Measurements from ENCODE around the gene C8G.

Gene C8G

DNA sequence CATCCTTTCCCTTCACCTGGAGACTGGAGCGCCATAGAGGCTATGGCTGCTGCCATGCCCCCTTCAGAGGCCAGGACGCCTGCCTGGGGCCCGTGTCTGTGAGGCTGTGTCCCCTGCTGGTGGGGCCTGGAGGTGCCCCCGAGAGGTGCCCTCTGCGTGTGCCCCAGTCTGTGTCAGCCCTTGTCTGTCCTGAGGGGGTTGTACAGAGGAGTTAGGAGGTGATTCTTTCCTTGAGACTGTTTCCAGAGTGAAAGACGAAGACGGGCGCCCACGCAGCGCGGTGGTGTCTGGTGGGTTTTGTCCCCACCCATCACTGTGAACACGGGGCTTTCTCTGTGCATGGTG is 34.2 kb upstream of the C8G start:
- no peak overlapping the region for H3K4me3 ChIP-seq (replicated peaks; ENCODE audit: low read depth, low read length)
- TF ChIP-seq, protein P1, sequence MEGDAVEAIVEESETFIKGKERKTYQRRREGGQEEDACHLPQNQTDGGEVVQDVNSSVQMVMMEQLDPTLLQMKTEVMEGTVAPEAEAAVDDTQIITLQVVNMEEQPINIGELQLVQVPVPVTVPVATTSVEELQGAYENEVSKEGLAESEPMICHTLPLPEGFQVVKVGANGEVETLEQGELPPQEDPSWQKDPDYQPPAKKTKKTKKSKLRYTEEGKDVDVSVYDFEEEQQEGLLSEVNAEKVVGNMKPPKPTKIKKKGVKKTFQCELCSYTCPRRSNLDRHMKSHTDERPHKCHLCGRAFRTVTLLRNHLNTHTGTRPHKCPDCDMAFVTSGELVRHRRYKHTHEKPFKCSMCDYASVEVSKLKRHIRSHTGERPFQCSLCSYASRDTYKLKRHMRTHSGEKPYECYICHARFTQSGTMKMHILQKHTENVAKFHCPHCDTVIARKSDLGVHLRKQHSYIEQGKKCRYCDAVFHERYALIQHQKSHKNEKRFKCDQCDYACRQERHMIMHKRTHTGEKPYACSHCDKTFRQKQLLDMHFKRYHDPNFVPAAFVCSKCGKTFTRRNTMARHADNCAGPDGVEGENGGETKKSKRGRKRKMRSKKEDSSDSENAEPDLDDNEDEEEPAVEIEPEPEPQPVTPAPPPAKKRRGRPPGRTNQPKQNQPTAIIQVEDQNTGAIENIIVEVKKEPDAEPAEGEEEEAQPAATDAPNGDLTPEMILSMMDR (IDR thresholded peaks at IDR 0.05; ENCODE audit: low read depth, low read length, missing control alignments): no peak
- no peak for DNase-seq (ENCODE audit: extremely low read depth, low read depth)

DNA sequence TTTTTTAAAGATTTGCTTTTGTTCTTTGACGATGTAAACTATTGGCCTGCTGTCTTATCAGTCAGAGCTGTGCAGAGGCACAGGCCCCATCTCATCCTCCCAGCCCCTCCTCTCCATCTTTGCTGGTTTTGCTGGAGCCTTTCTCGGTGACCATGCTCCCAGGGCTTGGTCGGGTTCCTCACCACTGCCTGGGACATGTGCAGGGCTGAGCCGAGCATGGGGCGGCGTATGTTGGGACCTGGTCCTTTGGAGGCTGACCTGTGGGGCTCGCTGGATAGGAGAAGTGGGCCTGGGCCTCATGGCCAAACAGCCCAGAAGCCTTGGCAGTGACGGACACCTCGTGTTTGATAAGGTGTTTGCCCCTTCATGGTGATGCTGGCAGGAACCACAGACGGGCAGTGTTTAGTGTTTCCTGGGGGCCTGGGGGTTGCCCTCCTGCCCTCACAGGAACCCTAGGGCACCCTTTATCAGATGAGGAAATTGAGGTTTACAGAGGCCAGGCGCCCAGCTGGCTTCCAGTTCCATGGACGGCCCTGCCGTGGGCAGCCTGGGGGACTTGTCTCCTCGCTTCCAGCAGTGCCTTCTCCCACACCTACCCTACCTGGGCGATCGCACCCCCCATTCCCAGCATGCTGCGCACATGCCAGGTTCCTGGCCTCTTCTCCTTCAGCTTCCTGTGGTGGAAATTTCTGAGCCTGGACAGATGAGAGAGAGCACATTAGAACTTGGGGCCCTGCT is 31.2 kb upstream of the C8G start:
- H3K4me3 ChIP-seq (replicated peaks; ENCODE audit: low read depth, low read length): no peak overlapping the region
- DNase-seq (ENCODE audit: extremely low read depth, low read depth): no peak
- TF ChIP-seq, protein P1 (IDR thresholded peaks at IDR 0.05; ENCODE audit: low read depth, low read length, missing control alignments): no peak

DNA sequence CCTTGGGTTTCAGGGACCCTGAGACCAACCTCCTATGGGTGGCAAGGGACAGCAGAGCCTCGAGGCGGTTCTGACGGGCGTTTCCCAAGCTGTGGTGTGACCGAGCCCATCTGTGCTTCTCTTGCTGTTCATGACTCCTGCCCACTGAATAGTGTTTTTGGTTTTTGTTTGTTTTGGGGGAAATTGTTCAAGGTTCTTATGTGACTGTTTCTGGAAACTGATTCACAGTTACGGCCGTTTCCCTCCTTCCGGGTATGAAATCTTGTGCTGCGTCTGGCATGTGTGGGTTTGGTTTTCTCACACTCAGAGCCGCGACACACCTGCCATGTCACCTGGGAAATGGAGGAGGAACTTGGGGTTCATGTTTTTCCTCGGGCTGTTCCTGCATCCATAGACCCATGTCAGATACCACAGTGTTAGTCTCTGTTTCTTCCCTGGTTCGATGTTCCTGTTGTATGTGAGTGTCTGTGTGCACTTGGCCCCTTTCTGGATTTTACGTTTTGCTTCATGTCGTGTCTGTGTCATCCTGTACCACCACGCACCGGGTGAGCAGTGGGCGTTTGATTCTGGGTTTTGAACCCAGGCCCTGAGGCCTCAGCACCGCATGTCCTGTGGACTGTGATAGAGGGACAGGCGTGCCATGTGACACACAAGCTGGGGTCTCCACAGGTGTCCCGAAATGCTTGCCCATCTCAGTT is 29.3 kb upstream of the C8G start:
- H3K4me3 ChIP-seq (replicated peaks; ENCODE audit: low read depth, low read length): no peak overlapping the region
- TF ChIP-seq, protein P1 (IDR thresholded peaks at IDR 0.05; ENCODE audit: low read depth, low read length, missing control alignments): no peak
- DNase-seq (ENCODE audit: extremely low read depth, low read depth): no peak

DNA sequence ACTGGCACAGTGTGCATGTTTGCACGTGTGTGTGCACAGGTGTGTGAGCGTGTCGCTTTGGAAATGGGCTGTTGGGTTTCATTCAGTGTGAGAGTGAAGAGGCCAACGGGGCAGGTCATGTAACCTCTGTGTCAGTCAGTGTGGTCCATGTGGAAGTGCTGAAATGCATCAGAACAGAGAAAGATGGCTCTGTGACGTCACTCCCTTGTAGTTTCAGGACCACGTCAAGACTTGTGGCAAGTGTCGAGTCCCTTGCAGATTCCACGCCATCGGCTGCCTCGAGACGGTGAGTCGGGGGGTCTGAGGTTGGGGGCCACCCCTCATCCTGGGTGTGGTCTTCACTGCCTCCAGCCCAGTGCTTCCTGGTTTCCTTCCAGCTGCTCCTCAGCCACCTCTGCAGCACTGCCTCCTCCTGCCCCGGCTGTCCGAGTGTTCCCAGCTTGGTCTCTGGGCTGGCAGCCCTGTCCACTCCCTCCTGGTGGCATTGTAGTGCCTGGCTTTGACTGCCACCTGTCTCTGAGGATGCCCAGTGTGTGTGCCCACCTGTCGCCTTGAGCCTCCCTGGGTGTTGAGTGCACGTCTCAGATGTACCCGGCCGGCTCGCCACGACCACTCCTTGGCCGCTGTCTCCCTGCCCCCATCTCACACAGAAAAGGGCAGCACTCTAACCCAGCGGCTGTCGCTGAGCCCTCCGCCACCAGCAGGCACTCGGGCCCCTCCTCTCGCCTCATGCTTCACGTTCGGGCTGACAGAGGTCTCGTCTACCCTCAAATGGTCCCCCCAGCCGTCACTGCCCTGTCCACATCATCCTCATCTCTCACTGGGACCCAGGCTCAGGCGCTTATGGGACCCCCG is 28.5 kb upstream of the C8G start:
- TF ChIP-seq, protein P1 (IDR thresholded peaks at IDR 0.05; ENCODE audit: low read depth, low read length, missing control alignments): no peak
- no peak overlapping the region for H3K4me3 ChIP-seq (replicated peaks; ENCODE audit: low read depth, low read length)
- no peak for DNase-seq (ENCODE audit: extremely low read depth, low read depth)

DNA sequence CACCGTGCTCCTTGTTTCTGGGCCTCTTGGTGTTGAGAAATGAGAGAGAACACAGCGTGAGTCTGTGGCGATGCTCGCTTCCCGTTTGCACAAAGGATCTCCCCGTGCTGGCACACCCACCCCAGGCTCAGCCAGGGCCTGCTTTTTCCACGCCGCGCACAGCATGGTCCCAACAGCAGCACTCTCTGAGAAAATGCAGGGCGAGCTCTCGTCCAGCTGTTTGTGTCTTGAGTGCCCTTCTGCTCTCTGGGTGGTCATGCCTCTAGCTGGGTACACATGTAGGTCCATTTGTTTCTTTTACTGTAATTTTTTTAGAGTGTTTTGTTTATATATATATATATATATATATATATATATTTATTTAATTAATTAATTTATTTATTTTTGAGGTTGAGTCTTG is 27.1 kb upstream of the C8G start:
- TF ChIP-seq, protein P1 (IDR thresholded peaks at IDR 0.05; ENCODE audit: low read depth, low read length, missing control alignments): no peak
- DNase-seq (ENCODE audit: extremely low read depth, low read depth): no peak
- H3K4me3 ChIP-seq (replicated peaks; ENCODE audit: low read depth, low read length): no peak overlapping the region

DNA sequence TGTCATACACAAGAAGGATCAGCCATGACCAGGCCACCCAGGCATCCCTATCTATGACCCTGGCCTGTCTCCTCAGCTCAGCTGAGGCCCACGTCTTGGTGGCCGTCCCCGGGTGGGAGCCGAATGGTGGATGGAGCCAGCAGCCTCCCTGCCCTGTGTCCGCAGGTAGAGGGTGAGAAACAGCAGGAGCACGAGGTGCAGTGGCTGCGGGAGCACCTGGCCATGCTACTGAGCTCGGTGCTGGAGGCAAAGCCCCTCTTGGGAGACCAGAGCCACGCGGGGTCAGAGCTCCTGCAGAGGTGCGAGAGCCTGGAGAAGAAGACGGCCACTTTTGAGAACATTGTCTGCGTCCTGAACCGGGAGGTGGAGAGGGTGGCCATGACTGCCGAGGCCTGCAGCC is 25.0 kb upstream of the C8G start:
- no peak overlapping the region for H3K4me3 ChIP-seq (replicated peaks; ENCODE audit: low read depth, low read length)
- no peak for DNase-seq (ENCODE audit: extremely low read depth, low read depth)
- TF ChIP-seq, protein P1 (IDR thresholded peaks at IDR 0.05; ENCODE audit: low read depth, low read length, missing control alignments): no peak

All from HFF-Myc (cell line).